ENCODE data around the gene IQGAP1.
"Not testable (repeated sequence)": the region's sequence is repeated elsewhere in the genome, so short reads cannot be mapped to it uniquely, and the experiment has no call there.

IQGAP1 gene

DNA sequence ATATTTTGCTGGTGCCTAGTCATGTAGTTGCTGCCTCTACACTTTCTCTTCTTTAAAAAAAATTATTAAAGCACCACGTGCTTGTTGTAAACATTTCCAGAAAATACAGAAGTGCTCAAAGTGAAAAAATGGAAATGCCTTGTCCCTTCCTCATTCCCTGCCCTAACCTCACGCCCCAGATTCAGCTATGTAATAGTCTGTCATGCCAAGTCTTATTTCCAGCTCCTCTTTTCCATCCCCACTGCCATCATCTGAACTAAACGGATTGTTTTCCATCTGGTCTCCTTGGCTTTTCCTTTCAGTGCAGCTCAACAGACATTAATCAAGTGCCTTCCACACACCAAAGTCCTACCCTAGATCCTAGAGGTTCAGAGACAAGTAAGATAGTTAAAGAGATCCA is 20.5 kb upstream of the IQGAP1 start:
- DNase-seq: no peak

DNA sequence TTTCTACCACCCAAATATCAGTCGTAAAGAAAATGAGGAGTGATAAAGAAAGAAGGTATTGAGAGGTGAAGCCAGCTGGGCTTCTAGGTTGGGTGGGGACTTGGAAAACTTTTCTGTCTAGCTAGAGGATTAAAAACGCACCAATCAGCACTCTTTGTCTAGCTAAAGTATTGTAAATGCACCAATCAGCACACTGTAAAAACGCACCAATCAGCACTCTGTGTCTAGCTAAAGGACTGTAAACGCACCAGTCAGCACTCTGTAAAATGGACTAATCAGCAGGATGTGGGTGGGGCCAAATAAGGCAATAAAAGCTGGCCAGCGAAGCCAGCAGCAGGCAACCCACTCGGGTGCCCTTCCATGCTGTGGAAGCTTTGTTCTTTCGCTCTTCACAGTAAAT is 13.0 kb upstream of the IQGAP1 start:
- no peak for DNase-seq

DNA sequence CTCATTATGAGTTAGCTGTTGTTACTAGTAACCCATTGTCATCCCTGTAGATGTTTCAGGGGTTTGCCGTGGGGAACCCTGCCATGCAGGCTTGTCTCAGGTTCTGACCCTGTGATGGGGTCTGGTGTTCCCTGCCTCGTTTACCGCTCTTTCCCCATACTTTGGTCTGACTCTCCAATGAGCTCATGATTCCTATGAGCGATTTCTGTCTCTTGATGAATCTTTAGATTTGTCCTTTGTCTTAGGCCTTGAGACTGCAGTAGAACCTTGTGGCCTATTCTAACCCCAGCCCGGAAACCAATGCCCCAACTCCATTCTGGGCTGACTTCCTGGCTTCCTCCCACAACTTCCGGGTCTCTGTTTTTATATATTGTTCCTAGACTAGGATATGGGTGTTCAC is 11.3 kb upstream of the IQGAP1 start:
- no peak for DNase-seq

- no peak for DNase-seq
Measured at GRCh38 chr15:90379263-90379662, 8.8 kb upstream of the IQGAP1 start.

DNA sequence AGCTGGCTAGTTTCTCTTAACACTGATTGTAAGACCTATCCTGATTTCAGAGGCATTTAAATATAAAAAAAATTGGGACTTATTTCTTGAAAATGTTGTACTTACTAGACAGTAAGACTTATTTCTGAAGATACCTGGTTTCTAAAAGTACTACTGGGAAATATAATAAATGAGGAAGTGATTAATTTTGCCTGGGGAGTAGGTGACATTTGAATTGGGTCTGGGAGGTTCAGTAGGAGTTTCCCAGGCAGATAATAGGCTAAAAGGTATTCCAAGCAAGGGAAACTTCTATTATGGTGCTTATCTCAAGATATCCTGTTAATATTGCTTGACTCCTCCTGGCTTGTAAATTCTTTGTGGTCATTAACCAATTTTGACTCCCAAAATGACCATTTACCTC is 6.5 kb upstream of the IQGAP1 start:
- no peak for DNase-seq

DNA sequence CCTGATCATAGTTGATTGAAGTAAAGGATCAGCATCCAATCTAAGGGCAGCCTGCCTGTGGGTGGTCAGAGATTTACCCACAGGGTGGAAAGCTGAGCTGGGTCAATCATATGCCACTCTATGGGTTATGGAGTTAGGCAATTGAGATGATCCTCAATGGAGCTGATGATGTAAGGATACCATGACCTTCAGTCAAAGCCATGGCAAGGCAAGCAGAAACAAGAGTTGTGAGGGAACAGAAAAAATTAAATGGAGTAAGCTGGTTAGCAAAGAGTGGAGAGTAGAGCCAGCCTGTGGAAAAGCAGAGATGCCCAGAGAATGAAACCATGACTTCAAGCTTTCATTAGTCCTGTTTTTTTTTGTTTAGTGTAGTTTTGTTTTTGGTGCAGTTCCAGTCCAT is 5.7 kb upstream of the IQGAP1 start:
- no peak for DNase-seq

GRCh38 chr15:90386221-90386620 is 1.8 kb upstream of the IQGAP1 start:
- no peak for DNase-seq

DNA sequence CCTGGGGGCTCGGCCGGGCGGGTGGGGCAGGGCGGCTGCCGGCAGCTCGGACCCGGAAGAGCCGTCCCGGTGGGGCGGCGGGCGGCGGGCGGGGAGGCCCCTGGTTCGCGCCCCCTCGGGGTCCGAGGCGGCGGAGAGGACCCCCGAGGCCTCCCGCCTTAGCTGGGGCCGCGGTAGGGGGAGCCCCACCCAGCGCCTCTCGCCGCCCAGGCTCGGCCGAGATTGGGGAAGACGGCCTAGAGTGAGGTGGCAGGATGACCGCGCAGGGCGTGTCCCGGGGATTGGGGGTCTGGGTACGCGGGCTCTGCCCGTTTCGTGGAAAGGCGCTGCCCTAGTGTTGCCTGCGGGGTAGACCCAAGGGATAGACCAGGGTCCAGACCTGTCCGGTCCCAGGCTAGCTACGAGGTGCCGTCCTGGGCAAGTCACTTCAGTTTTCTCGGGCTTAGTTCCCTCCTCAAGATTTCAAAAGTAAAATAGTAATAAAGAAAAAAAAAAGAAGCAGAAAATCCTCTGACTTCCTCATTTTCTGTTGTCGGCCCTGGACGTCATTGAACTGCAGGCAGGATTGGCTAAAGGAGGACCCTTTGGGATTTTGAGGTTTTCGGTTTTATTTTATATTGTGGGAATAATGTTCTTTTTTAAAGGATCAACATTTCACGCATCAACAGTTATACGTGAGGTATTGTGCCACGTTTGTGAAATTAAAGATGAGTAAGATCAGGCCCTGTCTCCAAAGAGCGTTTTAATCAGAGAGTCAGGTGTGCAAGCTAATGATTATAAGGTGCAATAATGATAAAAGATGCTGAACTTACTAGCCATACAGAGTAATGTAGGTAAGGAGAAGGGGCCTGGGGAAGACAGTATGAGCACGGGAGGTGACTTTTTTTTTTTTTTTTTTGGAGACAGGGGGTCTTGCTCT is 679 bp downstream of the IQGAP1 start:
- peak; percentile 18 for DNase-seq

DNA sequence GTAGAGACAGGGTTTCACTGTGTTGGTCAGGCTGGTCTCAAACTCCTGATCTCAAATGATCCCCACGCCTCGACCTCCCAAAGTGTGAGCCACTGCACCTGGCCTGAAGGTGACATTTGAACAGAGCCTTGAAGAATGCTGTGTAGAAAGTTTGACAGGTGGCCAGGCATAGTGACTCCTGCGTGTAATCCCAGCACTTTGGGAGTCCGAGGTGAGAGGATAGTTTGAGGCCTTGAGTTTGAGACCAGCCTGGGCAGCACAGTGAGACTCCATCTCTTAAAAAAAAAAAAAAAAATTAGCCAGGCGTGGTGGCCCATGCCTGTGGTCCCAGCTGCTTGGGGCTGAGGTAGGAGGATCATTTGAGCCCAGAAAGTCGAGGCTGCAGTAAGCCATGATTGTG is 1.5 kb downstream of the IQGAP1 start:
- no peak for DNase-seq

DNA sequence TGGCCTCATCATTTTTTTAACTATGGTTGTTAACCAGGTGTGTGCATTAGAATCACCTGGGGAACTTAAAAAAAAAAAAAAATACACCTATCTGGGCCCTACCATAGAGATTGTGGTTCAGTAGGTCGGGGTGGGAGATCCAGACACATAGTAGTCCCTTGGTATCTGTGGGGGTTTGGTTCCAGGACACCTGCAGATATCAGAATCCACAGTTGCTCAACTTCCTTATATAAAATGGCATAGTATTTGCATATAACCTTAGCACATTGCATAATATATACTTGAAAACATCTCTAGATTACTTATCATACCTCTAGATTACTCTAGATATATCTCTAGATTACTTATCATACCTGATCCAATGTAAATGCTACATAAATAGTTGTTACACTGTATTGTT is 5.0 kb downstream of the IQGAP1 start:
- DNase-seq: no peak

DNA sequence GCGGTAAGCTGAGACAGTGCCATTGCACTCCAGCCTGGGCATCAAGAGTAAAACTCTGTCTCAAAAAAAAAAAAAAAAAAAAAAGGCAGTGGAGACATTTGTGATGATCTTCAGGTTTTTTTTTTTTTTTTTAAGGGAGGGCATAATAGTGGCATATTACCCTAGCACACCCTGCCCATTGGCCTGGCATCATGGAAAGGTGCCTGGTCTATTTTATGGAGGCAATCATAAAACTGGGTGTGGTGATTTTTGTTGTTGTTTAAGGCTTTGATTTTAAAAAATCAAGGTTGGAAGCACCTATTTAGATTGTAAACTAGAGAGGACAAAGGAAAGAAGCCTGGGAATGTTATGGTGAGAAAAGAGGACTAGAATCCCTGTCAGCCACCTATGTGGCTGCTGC is 6.0 kb downstream of the IQGAP1 start:
- no peak for DNase-seq

- DNase-seq: no peak
Measured at GRCh38 chr15:90394748-90395442, 6.9 kb downstream of the IQGAP1 start.

- DNase-seq: no peak
Measured at GRCh38 chr15:90396321-90396720, 8.3 kb downstream of the IQGAP1 start.

- DNase-seq: no peak
Measured at GRCh38 chr15:90400005-90400758, 12.1 kb downstream of the IQGAP1 start.

- DNase-seq: peak; percentile 62
Measured at GRCh38 chr15:90400759-90401314, 12.8 kb downstream of the IQGAP1 start.

GRCh38 chr15:90401495-90401894 is 13.5 kb downstream of the IQGAP1 start:
- no peak for DNase-seq

- DNase-seq: no peak
Measured at GRCh38 chr15:90402223-90402622, 14.2 kb downstream of the IQGAP1 start.

- DNase-seq: no peak
Measured at GRCh38 chr15:90402767-90403166, 14.7 kb downstream of the IQGAP1 start.

- DNase-seq: no peak
Measured at GRCh38 chr15:90405055-90405607, 17.1 kb downstream of the IQGAP1 start.

DNA sequence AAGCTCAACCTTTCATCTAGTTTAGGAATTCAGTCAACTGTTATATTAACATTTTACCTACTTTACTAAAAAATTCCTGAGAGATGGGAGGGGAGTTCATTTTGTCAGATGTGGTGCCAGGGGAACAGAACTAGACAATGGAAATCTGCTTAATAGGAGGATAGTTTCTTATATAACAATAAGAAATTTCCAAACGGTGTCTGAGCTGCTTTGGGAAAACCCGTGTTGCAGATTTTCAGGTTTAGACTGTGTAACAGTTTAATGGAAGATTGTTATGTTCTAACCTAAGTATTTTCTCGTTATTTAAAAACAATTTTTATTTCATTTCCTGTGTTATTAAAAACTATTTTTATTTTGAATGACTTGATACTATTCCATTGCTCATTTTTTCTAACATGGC is 19.3 kb downstream of the IQGAP1 start:
- no peak for DNase-seq

DNA sequence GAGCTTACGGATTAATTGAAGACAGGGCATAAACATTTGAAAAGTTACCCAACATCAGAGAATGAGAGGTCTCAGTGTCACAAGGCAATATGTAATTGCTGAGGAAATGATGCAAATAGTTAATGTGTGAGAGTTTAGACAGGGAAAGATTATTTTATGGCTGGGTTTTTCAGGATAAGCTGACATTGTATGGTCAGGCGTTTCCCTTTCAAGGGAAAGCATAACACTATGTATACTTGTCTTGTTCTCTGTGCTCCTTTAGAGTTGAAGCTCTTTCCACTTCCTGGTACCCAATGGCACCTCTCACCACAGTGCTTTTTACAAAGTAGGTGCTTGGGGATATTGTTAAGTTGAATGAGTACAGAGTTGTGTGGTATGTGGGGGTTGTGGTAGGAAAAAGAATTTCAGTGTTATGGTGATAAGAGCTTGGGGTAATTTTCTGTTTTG is 19.9 kb downstream of the IQGAP1 start:
- no peak for DNase-seq

GRCh38 chr15:90408657-90409056 is 20.6 kb downstream of the IQGAP1 start:
- no peak for DNase-seq

DNA sequence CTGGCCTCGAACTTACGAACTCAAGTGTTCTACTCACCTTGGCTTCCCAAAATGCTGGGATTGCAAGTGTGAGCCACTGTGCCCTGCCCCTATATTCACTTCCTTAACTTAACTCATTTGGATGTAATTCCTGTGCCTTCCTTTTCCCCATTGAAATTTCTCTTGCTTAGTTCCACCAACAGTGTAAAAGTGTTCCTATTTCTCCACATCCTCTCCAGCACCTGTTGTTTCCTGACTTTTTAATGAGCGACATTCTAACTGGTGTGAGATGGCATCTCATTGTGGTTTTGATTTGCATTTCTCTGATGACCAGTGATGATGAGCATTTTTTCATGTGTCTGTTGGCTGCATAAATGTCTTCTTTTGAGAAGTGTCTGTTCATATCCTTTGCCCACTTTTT is 21.5 kb downstream of the IQGAP1 start:
- not testable (repeated sequence) for DNase-seq

Data from NCI-H1105 treated with DMSO at 0.1 percent for 48 hours (cell line).